Uterus (tissue), 2 donors: Measurements from ENCODE around the gene GNAT2.

Source experiments
- CTCF ChIP-seq, 4 experiments: fragments of 200-600 bp in 2 of 4; fragments of 450-650 bp in 2 of 4; sonication (generic) in 2 of 4; IDR thresholded peaks; one replicate each; pipeline ENCODE4 v1.5.1; 2016 to 2019; ENCODE audit warnings: antibody characterized with exemption in 4 of 4, mild to moderate bottlenecking in 2 of 4, moderate library complexity in 1 of 4
- POLR2A ChIP-seq, 2 donors: fragments of 450-650 bp; IDR thresholded peaks; one replicate each; pipeline ENCODE4 v1.6.1; 2016; ENCODE audit warnings: antibody characterized with exemption in 2 of 2, mild to moderate bottlenecking in 1 of 2, moderate library complexity in 1 of 2

- TF ChIP-seq CTCF (IDR thresholded peaks at IDR 0.05): no peak
- no peak for TF ChIP-seq POLR2A (IDR thresholded peaks at IDR 0.05)
Measured at GRCh38 chr1:109624201-109625010, 5.0 kb upstream of the GNAT2 start.
